AG04450 (cell line): ENCODE measurements around the gene MACROD2. TPM values are rescaled to one million over a fixed set of nuclear protein-coding genes. Genes with fewer than 3 reads are reported as not detected.

Experiments used
- CTCF ChIA-PET: fragments of 300-600, 350-600 bp; formaldehyde crosslinking; extraction: SDS; loops from one replicate; lab custom pipeline; 2022; ENCODE audit warnings: antibody characterized with exemption, inconsistent platforms; lab: Charles Lee
- POLR2A ChIA-PET: fragments of 350-600 bp; formaldehyde crosslinking; extraction: SDS; loops from one replicate; lab custom pipeline; 2021; ENCODE audit warnings: antibody characterized with exemption, inconsistent platforms; lab: Yijun Ruan, JAX
- DNase-seq: peaks from one replicate; pipeline ENCODE4 v3.0.0-alpha.2; 2011; ENCODE audit warnings: low read depth, low spot score
- H3K27ac ChIP-seq: one replicate; pipeline ENCODE4 v1.5.1; 2012; ENCODE audit warnings: low read depth, low read length, control low read depth
- H3K27me3 ChIP-seq: one replicate; pipeline ENCODE4 v1.6.0; 2012; ENCODE audit warnings: low read length; ENCODE audit not compliant: control insufficient read depth, insufficient read depth
- H3K4me3 ChIP-seq: 2 replicates; pipeline ENCODE4 v1.5.1; 2011; ENCODE audit warnings: mild to moderate bottlenecking, low read depth, low read length, control low read depth
- H3K9me3 ChIP-seq: 2 replicates; pipeline ENCODE4 v1.5.1; 2012; ENCODE audit warnings: low read length; ENCODE audit not compliant: control insufficient read depth, insufficient read depth
- CTCF ChIP-seq: IDR thresholded peaks from 2 replicates; pipeline ENCODE4 v1.5.1; 2011; ENCODE audit warnings: low read depth, low read length, control low read depth, inconsistent platforms
- polyA plus RNA-seq: library from polyadenylated mRNA; depleted of rRNA; stranded (reverse); fragments of >200 nt; gene quantifications from 2 replicates; pipeline ENCODE4 v1.2.3, GENCODE V29; 2011

Gene MACROD2
- polyA plus RNA-seq, 1 experiment: 0.02 TPM

GRCh38 chr20:14235355-14235754 lies 240.0 kb downstream of the MACROD2 start:
- peak; percentile 47 for DNase-seq
- ChIA-PET POLR2A (interaction anchor here (0.6 kb wide), 1 partner anchor 10 kb away, joined by 3 read pairs; no protein-coding TSS in a partner anchor), CTCF (interaction anchor here (1.0 to 2.1 kb wide), 3 partner anchors 10 to 102 kb away, joined by 3 to 7 read pairs (median 3); partner anchors contain the start of gene FLRT3)
- no peak overlapping the region for H3K27ac ChIP-seq
- TF ChIP-seq CTCF: no peak
- no peaks in the 10 kb centered on the region for H3K9me3 ChIP-seq
- H3K27me3 ChIP-seq: no peaks in the 10 kb centered on the region
- no peak overlapping the region for H3K4me3 ChIP-seq

DNA sequence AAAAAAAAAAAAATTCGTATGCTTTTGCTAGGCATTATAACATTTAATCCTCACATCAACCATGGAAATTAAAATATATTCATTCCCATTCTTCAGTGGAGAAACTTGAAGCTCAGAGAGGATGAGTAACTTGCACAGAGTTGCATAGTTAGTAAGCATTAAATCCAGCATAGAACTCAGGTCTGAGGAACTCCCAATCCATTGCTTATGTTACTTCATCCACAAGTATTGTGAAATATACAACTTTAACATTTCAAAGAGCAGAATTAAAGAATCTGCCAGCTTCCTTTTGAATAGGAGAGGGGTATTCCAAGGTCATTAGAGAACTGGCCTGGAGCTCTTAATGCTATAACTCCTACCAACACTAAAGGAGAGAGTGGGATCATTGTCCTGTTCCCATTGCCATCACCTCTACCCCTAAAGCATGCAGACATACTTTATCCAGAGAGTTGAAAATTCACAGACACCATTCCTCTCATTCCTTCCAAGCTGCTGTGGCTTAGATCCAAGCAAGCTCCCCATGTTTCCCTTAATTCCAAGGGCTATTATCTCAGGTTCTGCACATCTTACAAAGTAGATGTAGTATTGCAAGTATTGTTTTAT lies 250.2 kb downstream of the MACROD2 start:
- Histone ChIP-seq H3K4me3 (no peak overlapping the region), H3K27ac (no peak overlapping the region), H3K9me3 (no peaks in the 10 kb centered on the region), H3K27me3 (no peaks in the 10 kb centered on the region)
- no peak for TF ChIP-seq CTCF
- DNase-seq: no peak
- ChIA-PET CTCF (interaction anchor here (0.7 to 1.6 kb wide), 4 partner anchors 11 to 296 kb away, joined by 3 read pairs; no protein-coding TSS in a partner anchor), POLR2A (interaction anchor here (1.0 kb wide), 1 partner anchor 10 kb away, joined by 3 read pairs; no protein-coding TSS in a partner anchor)

DNA sequence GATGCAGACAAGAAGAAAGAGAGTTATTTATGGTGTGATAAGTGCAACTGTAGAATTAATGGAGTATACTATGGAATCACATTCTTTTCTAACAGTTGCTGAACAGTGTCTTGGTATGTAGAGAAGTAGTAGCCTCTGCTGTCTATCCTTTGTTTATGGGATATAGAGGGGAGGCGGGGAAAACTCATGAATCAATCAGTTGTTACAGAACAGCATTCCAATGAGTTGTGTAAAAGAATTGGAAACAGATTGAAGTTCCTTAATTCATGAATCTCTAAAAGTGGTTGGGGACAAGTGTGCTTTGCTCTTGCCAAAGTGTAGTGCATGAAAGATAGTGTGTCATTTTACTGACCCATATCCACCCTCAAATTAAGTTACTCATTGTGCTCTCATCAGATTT lies 264.4 kb downstream of the MACROD2 start:
- H3K4me3 ChIP-seq: no peak overlapping the region
- CTCF ChIA-PET: interaction anchor here (0.6 to 2.9 kb wide), 2 partner anchors 10 to 70 kb away, joined by 4 to 12 read pairs; no protein-coding TSS in a partner anchor
- no peak overlapping the region for H3K27ac ChIP-seq
- no peaks in the 10 kb centered on the region for H3K27me3 ChIP-seq
- H3K9me3 ChIP-seq: no peaks in the 10 kb centered on the region
- no peak for TF ChIP-seq CTCF
- DNase-seq: no peak
- POLR2A ChIA-PET: no interaction called here

GRCh38 chr20:14260367-14260766 lies 265.1 kb downstream of the MACROD2 start:
- TF ChIP-seq CTCF: no peak
- no peaks in the 10 kb centered on the region for H3K9me3 ChIP-seq
- no peak overlapping the region for H3K4me3 ChIP-seq
- CTCF ChIA-PET: interaction anchor here (2.9 kb wide), 1 partner anchor 71 kb away, joined by 12 read pairs; no protein-coding TSS in a partner anchor
- no peak for DNase-seq
- no peaks in the 10 kb centered on the region for H3K27me3 ChIP-seq
- POLR2A ChIA-PET: no interaction called here
- no peak overlapping the region for H3K27ac ChIP-seq

GRCh38 chr20:14264869-14265268 lies 269.6 kb downstream of the MACROD2 start:
- CTCF ChIA-PET: interaction anchor here (0.7 to 2.4 kb wide), 3 partner anchors 74 to 900 kb away, joined by 3 to 35 read pairs (median 4); no protein-coding TSS in a partner anchor
- Histone ChIP-seq H3K9me3 (no peaks in the 10 kb centered on the region), H3K27ac (no peak overlapping the region), H3K4me3 (no peak overlapping the region), H3K27me3 (no peaks in the 10 kb centered on the region)
- peak; percentile 56 for TF ChIP-seq CTCF
- POLR2A ChIA-PET: no interaction called here
- DNase-seq: no peak
